Neuronal stem cell (in vitro differentiated cells): Measurements from ENCODE around the gene SCG5.

ENCODE experiments used
- DNase-seq: peaks from one replicate; pipeline ENCODE4 v3.0.0-alpha.2; 2013; ENCODE audit warnings: low spot score
- H2AFZ ChIP-seq: one replicate; pipeline ENCODE4 v1.6.1; 2013; ENCODE audit warnings: mild to moderate bottlenecking, low read length, inconsistent platforms
- H2AK5ac ChIP-seq: 2 replicates; pipeline ENCODE4 v1.6.1; 2013; ENCODE audit warnings: low read depth, mild to moderate bottlenecking, inconsistent platforms, low read length, moderate library complexity, mixed read lengths
- H2BK120ac ChIP-seq: 2 replicates; pipeline ENCODE4 v1.6.1; 2013; ENCODE audit warnings: low read depth, mild to moderate bottlenecking, inconsistent platforms, low read length, moderate library complexity, mixed read lengths
- H2BK12ac ChIP-seq: one replicate; pipeline ENCODE4 v1.6.1; 2013; ENCODE audit warnings: low read length, inconsistent platforms
- H2BK15ac ChIP-seq: 2 replicates; pipeline ENCODE4 v1.6.1; 2013; ENCODE audit warnings: mild to moderate bottlenecking, low read length, inconsistent platforms, mixed read lengths
- H2BK5ac ChIP-seq: one replicate; pipeline ENCODE4 v1.6.1; 2013; ENCODE audit warnings: inconsistent platforms, mild to moderate bottlenecking, low read length, moderate library complexity
- H3K14ac ChIP-seq: one replicate; pipeline ENCODE4 v1.6.1; 2013; ENCODE audit warnings: low read length, inconsistent platforms
- H3K18ac ChIP-seq: 2 replicates; pipeline ENCODE4 v1.6.1; 2013; ENCODE audit warnings: low read length, inconsistent platforms
- H3K23ac ChIP-seq: 2 replicates; pipeline ENCODE4 v1.6.1; 2013; ENCODE audit warnings: low read depth, mild to moderate bottlenecking, mixed read lengths, low read length, inconsistent platforms; ENCODE audit not compliant: poor library complexity
- H3K27ac ChIP-seq: replicated peaks from 3 replicates; pipeline ENCODE4 v1.5.1; 2013; ENCODE audit warnings: low read length, inconsistent platforms
- H3K27me3 ChIP-seq, 3 experiments: 2 replicates each; pipeline ENCODE4 v1.6.1; 2013; ENCODE audit warnings: low read length in 3 of 3, mild to moderate bottlenecking in 2 of 3, inconsistent platforms in 1 of 3, low read depth in 1 of 3, mixed read lengths in 1 of 3, moderate library complexity in 1 of 3; ENCODE audit not compliant: control insufficient read depth in 3 of 3, insufficient read depth in 3 of 3
- H3K36me3 ChIP-seq, 2 donors: replicated peaks in 1 of 2; 2 replicates each; pipeline ENCODE4 v1.6.1; 2013; ENCODE audit warnings: low read length in 2 of 2; ENCODE audit not compliant: control insufficient read depth in 2 of 2, insufficient read depth in 2 of 2
- H3K4ac ChIP-seq: 2 replicates; pipeline ENCODE4 v1.6.1; 2013; ENCODE audit warnings: inconsistent platforms, mild to moderate bottlenecking, low read length, moderate library complexity
- H3K4me1 ChIP-seq, 2 donors: 1 replicate in 1 of 2; 2 replicates in 1 of 2; pipeline ENCODE4 v1.6.1; 2013; ENCODE audit warnings: low read length in 2 of 2, low read depth in 1 of 2; ENCODE audit not compliant: control insufficient read depth in 2 of 2, insufficient read depth in 1 of 2
- H3K4me2 ChIP-seq: one replicate; pipeline ENCODE4 v1.6.1; 2013; ENCODE audit warnings: mild to moderate bottlenecking, low read length, inconsistent platforms; ENCODE audit not compliant: insufficient read depth, poor library complexity, severe bottlenecking
- H3K4me3 ChIP-seq, 2 donors: 2 replicates each; pipeline ENCODE4 v1.5.1; 2013; ENCODE audit warnings: low read length in 2 of 2, mild to moderate bottlenecking in 2 of 2, inconsistent platforms in 1 of 2, moderate library complexity in 1 of 2
- H3K79me1 ChIP-seq: one replicate; pipeline ENCODE4 v1.6.1; 2013; ENCODE audit warnings: low read depth, mild to moderate bottlenecking, inconsistent platforms, low read length, moderate library complexity
- H3K9ac ChIP-seq: one replicate; pipeline ENCODE4 v1.6.1; 2013; ENCODE audit warnings: mild to moderate bottlenecking, low read depth, low read length, inconsistent platforms; ENCODE audit not compliant: poor library complexity
- H3K9me3 ChIP-seq, 2 donors: replicated peaks in 1 of 2; 2 replicates each; pipeline versions ENCODE3 to v1.6.1; 2013; ENCODE audit warnings: low read length in 2 of 2, mild to moderate bottlenecking in 2 of 2, inconsistent platforms in 1 of 2, low read depth in 1 of 2, mixed read lengths in 1 of 2, moderate library complexity in 1 of 2; ENCODE audit not compliant: control insufficient read depth in 2 of 2, insufficient read depth in 1 of 2
- H4K8ac ChIP-seq: one replicate; pipeline ENCODE4 v1.6.1; 2013; ENCODE audit warnings: low read depth, mild to moderate bottlenecking, inconsistent platforms, low read length, moderate library complexity
- H4K91ac ChIP-seq: one replicate; pipeline ENCODE4 v1.6.1; 2013; ENCODE audit warnings: low read length, low read depth, mild to moderate bottlenecking, inconsistent platforms; ENCODE audit not compliant: poor library complexity
- WGBS, 2 donors: extraction: QIAGEN DNeasy Blood & Tissue Kit; methylation state at CpG; one replicate each; pipeline ENCODE4 v1.1.7; 2013; ENCODE audit warnings: missing lambda C conversion rate in 2 of 2, mixed read lengths in 1 of 2; ENCODE audit not compliant: insufficient read length in 2 of 2, insufficient replicate concordance in 1 of 2; ENCODE audit errors: extremely low coverage in 2 of 2; 5-methylcytosine and 5-hydroxymethylcytosine counted together

SCG5 gene

DNA sequence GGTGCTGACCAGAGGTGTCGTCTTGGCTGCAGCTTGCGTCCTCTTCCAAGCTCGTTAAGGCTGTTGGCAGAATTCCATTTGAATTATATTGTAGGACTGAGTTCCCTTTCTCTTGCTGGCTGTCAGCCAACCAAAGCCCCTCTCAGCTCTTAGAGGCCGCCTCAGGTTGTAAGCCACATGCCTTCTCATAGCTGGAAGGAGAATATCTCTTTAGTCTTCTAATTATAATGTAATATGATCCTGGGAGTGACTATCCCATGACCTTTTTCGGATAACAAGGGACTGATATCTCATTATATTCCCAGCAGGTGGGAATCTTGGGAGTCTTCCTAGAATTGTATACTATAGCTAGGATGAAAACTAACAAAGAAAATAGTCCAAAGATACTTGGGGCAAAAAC lies 4.8 kb downstream of the SCG5 start:
- H3K4me1 ChIP-seq = peaks cover 0 to 9% of the 10 kb centered on the region in 2 donors

GRCh38 chr15:32649342-32649741 lies 7.8 kb downstream of the SCG5 start:
- no peak overlapping the region for H3K14ac ChIP-seq
- no peak overlapping the region for H3K23ac ChIP-seq
- no peak overlapping the region for H2AK5ac ChIP-seq
- H3K4me3 ChIP-seq = no peak overlapping the region
- H3K27me3 ChIP-seq = no peaks in the 10 kb centered on the region
- DNase-seq = no peak
- H2BK12ac ChIP-seq = no peak overlapping the region
- no peaks in the 10 kb centered on the region for H3K9me3 ChIP-seq
- no peak overlapping the region for H3K4me2 ChIP-seq
- H3K18ac ChIP-seq = no peak overlapping the region
- no peak overlapping the region for H2AFZ ChIP-seq
- H3K9ac ChIP-seq = no peak overlapping the region
- H2BK120ac ChIP-seq = no peak overlapping the region
- no peaks in the 10 kb centered on the region for H3K79me1 ChIP-seq
- H3K4ac ChIP-seq = no peak overlapping the region
- H3K27ac ChIP-seq = no peak overlapping the region
- H4K8ac ChIP-seq = no peak overlapping the region
- peaks cover 0 to 4% of the 10 kb centered on the region in 2 donors for H3K4me1 ChIP-seq
- no peak overlapping the region for H2BK5ac ChIP-seq
- WGBS, 2 donors = no CpG with 5 or more reads among the region's 5 CpGs
- H4K91ac ChIP-seq = no peak overlapping the region
- peaks cover 0 to 2% of the 10 kb centered on the region in 2 donors for H3K36me3 ChIP-seq
- no peak overlapping the region for H2BK15ac ChIP-seq

More for the DNA sequence above, 4.8 kb downstream of the SCG5 start:
- Histone ChIP-seq H3K27ac (no peak overlapping the region), H2BK120ac (no peak overlapping the region), H4K8ac (no peak overlapping the region), H3K4me3 (no peak overlapping the region), H2BK12ac (no peak overlapping the region), H4K91ac (no peak overlapping the region), H3K14ac (no peak overlapping the region), H3K4me2 (no peak overlapping the region), H2AK5ac (no peak overlapping the region), H3K27me3 (no peaks in the 10 kb centered on the region), H2BK5ac (no peak overlapping the region), H2BK15ac (no peak overlapping the region), H3K9me3 (no peaks in the 10 kb centered on the region), H3K36me3 (peaks cover 0 to 2% of the 10 kb centered on the region in 2 donors), H3K23ac (no peak overlapping the region), H3K4ac (no peak overlapping the region), H2AFZ (no peak overlapping the region), H3K79me1 (no peaks in the 10 kb centered on the region), H3K9ac (no peak overlapping the region), H3K18ac (no peak overlapping the region)
- no CpG with 5 or more reads among the region's 5 CpGs for WGBS, 2 donors
- no peak for DNase-seq

DNA sequence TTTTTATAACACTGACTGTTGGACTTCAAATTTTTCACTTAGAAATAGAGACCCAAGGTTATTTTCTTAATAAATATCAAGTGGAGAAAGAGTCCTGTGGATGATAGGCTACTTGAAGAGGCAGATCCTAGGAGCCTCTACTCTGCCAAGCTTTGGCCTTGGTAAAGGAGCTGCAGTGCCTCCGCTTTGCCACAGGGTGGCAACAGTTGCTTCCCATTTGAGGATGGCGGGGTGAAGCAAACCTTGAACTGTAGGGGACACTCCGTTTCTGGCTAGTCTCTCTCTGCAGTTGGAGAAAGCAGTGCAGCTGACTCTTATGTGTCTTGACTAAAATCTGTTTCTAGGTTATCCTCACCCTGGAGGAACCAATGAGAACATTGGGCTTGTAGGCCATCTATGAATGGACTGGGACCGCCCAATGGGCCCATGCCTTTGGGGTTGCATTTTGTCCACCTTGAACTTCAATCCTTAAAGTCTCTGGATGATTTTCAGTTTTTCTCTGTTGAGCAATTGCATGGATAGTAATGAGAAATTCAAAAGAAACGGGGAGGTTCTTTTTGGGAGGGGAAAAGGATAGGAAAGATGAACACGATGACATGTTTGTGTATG lies 9.8 kb downstream of the SCG5 start:
- peak overlapping the region; percentile 27 for H2AFZ ChIP-seq
- no peaks in the 10 kb centered on the region for H3K79me1 ChIP-seq
- H3K4me2 ChIP-seq = no peak overlapping the region
- no peak overlapping the region for H3K18ac ChIP-seq
- no peak overlapping the region for H3K14ac ChIP-seq
- H2AK5ac ChIP-seq = no peak overlapping the region
- H3K36me3 ChIP-seq = peaks cover 0 to 2% of the 10 kb centered on the region in 2 donors
- no peak overlapping the region for H2BK120ac ChIP-seq
- H2BK15ac ChIP-seq = no peak overlapping the region
- no peak overlapping the region for H3K4ac ChIP-seq
- H3K9me3 ChIP-seq = no peaks in the 10 kb centered on the region
- no peak overlapping the region for H4K8ac ChIP-seq
- H3K4me1 ChIP-seq = peaks cover 0 to 1% of the 10 kb centered on the region in 2 donors
- H3K27ac ChIP-seq = no peak overlapping the region
- no peak overlapping the region for H4K91ac ChIP-seq
- H3K9ac ChIP-seq = no peak overlapping the region
- H2BK5ac ChIP-seq = no peak overlapping the region
- peak; percentile 26 for DNase-seq
- H2BK12ac ChIP-seq = no peak overlapping the region
- H3K4me3 ChIP-seq = no peak overlapping the region
- H3K27me3 ChIP-seq = no peaks in the 10 kb centered on the region
- WGBS, 2 donors = no CpG with 5 or more reads among the region's 6 CpGs
- no peak overlapping the region for H3K23ac ChIP-seq

- Histone ChIP-seq H3K23ac (no peak overlapping the region), H3K14ac (no peak overlapping the region), H4K8ac (no peak overlapping the region), H3K9ac (no peak overlapping the region), H3K18ac (no peak overlapping the region), H3K4me3 (no peak overlapping the region), H3K27me3 (no peaks in the 10 kb centered on the region), H3K4me1 (peaks cover 0 to 1% of the 10 kb centered on the region in 2 donors), H2AFZ (no peak overlapping the region), H2BK12ac (no peak overlapping the region), H4K91ac (no peak overlapping the region), H2BK5ac (no peak overlapping the region), H3K36me3 (peaks cover 0 to 2% of the 10 kb centered on the region in 2 donors), H3K4ac (no peak overlapping the region), H3K9me3 (no peaks in the 10 kb centered on the region), H3K4me2 (no peak overlapping the region), H2AK5ac (no peak overlapping the region), H3K27ac (no peak overlapping the region), H3K79me1 (no peaks in the 10 kb centered on the region), H2BK120ac (no peak overlapping the region), H2BK15ac (no peak overlapping the region)
- WGBS, 2 donors = 100% methylated on average over 1 of the region's 3 CpGs; no CpG with 5 or more reads in 1 of the 2 donors
- DNase-seq = no peak
These were observed 10.7 kb downstream of the SCG5 start for GRCh38 chr15:32652178-32652577.
